Fibroblast of villous mesenchyme (primary cell): ENCODE measurements around the gene RAI14. TPM values are rescaled to one million over a fixed set of nuclear protein-coding genes. Genes with fewer than 3 reads are reported as not detected.

Experiments used
- DNase-seq: peaks from one replicate; pipeline ENCODE4 v3.0.0-alpha.2; 2010; ENCODE audit warnings: low read depth
- H3K4me3 ChIP-seq: 2 replicates; pipeline ENCODE4 v1.5.1; 2011; ENCODE audit warnings: low read depth, mild to moderate bottlenecking, low read length
- total RNA-seq: library from RNA; depleted of rRNA; stranded (reverse); fragments of >200 nt; gene quantifications from 2 replicates; pipeline ENCODE4 v1.2.3, GENCODE V29; 2012
- TF ChIP-seq, protein P1 (sequence below): IDR thresholded peaks from 2 replicates; pipeline ENCODE4 v1.5.1; 2012; ENCODE audit warnings: low read depth, mild to moderate bottlenecking, low read length; ENCODE audit not compliant: insufficient read depth

The RAI14 gene
- total RNA-seq, 1 donor: 291 TPM

DNA sequence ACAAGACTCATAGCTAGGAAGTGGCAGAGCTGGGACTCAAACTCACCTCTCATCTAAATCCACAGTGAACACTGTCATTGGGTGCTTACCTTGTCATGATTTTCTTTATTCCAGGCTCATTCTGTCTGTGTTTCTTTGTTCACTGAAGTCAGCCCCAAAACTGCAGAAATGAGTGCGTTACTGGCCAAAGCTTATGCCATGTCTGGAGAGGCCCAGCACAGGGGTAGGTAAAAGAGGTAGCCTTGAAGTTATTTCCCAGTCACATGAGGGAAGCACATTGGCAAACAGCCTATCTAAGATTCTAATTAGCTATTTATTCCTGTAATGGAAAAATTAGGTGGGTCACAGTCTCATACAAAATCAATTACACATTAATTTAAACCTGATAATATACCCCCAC lies 212.7 kb downstream of the RAI14 start:
- TF ChIP-seq, protein P1, sequence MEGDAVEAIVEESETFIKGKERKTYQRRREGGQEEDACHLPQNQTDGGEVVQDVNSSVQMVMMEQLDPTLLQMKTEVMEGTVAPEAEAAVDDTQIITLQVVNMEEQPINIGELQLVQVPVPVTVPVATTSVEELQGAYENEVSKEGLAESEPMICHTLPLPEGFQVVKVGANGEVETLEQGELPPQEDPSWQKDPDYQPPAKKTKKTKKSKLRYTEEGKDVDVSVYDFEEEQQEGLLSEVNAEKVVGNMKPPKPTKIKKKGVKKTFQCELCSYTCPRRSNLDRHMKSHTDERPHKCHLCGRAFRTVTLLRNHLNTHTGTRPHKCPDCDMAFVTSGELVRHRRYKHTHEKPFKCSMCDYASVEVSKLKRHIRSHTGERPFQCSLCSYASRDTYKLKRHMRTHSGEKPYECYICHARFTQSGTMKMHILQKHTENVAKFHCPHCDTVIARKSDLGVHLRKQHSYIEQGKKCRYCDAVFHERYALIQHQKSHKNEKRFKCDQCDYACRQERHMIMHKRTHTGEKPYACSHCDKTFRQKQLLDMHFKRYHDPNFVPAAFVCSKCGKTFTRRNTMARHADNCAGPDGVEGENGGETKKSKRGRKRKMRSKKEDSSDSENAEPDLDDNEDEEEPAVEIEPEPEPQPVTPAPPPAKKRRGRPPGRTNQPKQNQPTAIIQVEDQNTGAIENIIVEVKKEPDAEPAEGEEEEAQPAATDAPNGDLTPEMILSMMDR: no peak

DNA sequence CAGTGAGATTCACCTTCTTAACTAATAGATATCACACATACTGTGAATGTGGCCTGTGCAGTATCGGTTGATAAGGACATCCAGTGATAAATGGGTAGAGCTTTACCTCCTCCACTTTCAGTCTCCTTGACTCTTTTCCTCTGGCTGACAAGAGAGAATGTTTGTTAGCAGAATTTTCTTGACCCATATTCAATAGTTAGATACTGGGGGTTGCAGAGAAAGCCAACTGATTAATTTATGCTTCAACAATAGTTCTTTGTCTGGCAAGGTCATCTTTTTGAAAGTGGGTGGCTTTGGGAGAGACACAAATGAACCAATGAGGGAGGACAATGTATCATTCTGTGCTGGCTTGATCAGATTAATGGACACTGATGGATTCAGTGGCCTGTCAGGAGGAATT lies 213.1 kb downstream of the RAI14 start:
- no peak for DNase-seq
- H3K4me3 ChIP-seq: no peak overlapping the region
- TF ChIP-seq, protein P1: no peak

More for the DNA sequence above, 212.7 kb downstream of the RAI14 start:
- H3K4me3 ChIP-seq: no peak overlapping the region
- no peak for DNase-seq

DNA sequence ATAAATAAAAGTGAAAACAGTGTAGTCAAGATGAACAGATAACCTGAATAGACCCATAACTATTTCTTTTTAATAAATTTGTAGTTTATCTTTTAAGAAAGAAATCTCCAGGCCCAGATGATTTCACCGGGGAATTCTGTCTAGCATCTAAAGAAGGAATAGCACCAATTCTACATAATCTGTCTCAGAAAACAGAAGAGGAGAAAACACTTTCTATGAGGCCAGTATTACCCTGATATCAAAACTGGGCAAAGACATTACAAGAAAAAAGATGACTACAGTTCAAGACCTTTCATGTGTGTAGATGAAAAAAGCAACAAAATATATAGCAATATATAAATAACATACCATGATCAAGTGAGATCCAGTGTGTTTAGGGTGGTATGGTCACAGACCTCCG lies 214.3 kb downstream of the RAI14 start:
- TF ChIP-seq, protein P1: no peak
- DNase-seq: no peak
- H3K4me3 ChIP-seq: no peak overlapping the region

DNA sequence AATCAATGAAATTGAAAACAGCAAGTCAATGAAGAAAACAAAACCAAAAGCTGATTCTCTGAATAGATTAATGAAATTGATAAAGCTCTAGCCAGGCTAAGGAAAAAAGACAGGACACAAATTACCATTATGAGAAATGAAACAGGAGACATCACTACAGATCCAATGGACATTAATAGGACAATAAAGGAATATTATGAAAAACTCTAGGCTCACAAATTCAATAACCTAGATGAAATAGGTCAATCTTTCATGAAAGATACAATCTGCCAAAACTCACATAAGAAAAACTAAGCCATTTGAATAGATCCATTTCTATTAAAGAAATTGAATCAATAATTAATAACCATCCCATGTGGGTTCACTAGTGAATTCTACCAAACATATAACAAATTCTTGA lies 220.1 kb downstream of the RAI14 start:
- H3K4me3 ChIP-seq: no peak overlapping the region
- DNase-seq: no peak
- TF ChIP-seq, protein P1: no peak

DNA sequence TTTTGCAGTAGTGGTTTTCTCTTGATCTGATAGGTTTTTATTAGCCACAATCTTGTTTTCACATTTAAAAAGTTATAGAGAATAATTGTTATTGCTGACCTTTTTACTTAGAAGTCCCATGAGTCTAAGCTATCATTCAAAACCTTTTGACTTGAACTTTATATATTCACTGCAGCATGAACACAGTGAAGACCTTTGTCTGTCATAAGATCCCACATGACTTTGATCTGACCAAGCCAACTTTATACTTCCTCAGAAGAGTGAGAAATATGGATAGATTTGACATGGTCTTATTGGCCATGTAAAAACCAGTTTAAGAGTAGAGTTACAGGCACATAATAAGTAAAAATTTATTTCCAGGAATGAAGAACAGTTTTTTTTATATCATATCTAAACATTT lies 225.1 kb downstream of the RAI14 start:
- TF ChIP-seq, protein P1: no peak

More for the DNA sequence above, 225.1 kb downstream of the RAI14 start:
- H3K4me3 ChIP-seq: no peak overlapping the region
- DNase-seq: no peak

Other genes with a start within 250 kb of the RAI14 start
- gene TTC23L, start 182.8 kb downstream of the RAI14 start, total RNA-seq: under 0.01 TPM in 1 of 2 replicates, not detected in the other